ENCODE measurements around the gene PDZD8.

- TF ChIP-seq JUN (IDR thresholded peaks at IDR 0.05; ENCODE audit: borderline replicate concordance, insufficient read depth, insufficient read length, low read depth) (no peak), CTCF (IDR thresholded peaks at IDR 0.05; ENCODE audit: extremely low read depth in 1 of 2, insufficient read depth in 1 of 2, low read depth in 1 of 2, low read length in 2 of 2) (no peak), MAX (IDR thresholded peaks at IDR 0.05; ENCODE audit: insufficient read depth, insufficient read length) (no peak), POLR2A (IDR thresholded peaks at IDR 0.05; ENCODE audit: low read depth, low read length) (no peak), POLR2AphosphoS5 (IDR thresholded peaks at IDR 0.05; ENCODE audit: insufficient read depth, low read depth, low read length) (no peak)
Measured at GRCh38 chr10:117246997-117247671, 128.1 kb downstream of the PDZD8 start.
